Amniotic epithelial cell (primary cell): ENCODE measurements around the gene CDC26.

Source experiments
- DNase-seq: peaks from one replicate; pipeline ENCODE4 v3.0.0-alpha.2; 2010; ENCODE audit warnings: low read depth

Gene CDC26

DNA sequence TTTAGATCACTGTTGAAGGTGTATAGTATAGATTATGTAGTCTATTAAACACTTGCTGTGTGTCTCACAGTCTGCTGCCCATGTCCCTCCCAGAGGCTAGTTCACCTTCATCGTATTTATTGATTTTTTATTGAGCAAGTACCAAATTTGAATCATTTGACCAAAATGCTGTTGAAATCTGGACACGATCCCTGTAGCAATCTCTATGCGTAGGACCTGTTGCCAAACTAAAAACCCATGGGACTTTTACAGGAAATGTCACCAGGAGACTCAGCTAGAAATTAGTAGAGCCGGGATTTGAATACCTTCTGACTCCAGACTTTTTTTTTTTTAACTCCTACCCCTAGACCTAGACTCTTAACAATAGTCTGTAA, 36.5 kb downstream of the CDC26 start:
- DNase-seq = no peak

- no peak for DNase-seq
Observed at GRCh38 chr9:113238202-113238858, 37.0 kb downstream of the CDC26 start.

- no peak for DNase-seq
Observed at GRCh38 chr9:113237026-113237425, 38.3 kb downstream of the CDC26 start.

DNA sequence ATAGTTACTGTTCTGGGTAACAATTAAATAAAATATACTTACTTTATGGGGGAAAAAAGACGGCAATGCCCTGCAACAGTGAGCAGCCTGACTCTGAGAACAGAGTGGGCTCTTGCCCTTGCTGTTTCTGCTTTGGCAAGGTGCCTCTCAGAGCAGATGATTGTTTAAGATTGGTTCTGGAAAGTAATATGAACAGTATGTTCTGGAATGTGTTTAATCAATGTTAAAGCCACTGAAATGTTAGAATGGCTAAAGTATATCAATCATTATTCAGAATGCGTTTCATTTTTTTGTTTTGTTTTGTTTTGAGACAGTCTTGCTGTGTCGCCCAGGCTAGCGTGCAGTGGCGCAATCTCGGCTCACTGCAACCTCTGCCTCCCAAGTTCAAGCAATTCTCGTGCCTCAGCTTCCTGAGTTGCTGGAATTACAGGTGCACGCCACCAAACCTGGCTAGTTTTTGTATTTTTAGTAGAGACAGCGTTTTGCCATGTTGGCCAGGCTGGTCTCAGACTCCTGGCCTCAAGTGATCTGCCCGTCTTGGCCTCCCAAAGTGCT, 39.6 kb downstream of the CDC26 start:
- peak; percentile 30 for DNase-seq

DNA sequence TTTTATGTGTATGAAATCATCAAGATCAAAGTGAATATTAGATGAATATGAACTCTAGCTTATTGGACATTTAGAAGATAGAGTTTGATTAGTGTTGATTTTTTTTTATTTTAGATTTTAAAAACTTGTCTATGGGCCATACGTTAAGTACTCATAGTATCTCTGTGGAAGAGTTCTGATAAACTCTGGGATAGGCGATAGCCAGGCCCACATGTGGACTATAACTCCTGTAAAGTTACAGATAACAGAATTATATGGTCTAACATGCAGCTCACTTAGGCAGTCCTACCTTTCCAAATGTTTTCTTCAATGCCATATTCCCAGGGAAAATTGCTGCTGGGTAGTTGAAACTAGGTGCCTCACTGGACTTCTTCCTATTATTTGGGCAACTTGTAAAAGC, 43.7 kb downstream of the CDC26 start:
- DNase-seq = no peak

DNA sequence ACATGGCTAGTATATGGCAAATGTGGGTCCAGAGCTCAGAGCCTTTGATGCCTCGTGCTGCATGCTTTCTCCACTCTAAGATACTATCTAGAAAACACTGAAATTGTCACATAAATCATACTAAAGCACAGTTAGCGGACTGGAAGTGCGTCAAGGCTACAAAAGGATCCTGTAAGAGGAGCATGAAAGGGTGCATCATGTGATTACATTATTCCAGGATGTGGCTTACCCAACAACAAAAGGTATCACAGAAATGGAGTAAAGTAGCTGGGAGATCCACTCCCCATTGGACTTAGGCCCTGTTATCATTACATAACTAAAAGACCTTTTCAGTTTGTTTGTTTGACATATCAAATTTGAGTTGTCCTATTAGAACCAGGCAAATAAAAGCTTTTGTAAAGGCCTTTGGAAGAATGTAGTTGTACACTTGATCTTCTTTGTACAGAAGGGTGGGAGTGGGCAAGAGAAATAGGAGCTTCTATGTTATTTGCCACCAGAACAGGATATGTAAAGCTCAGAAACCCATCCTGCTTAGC, 47.2 kb downstream of the CDC26 start:
- peak; percentile 82 for DNase-seq

DNA sequence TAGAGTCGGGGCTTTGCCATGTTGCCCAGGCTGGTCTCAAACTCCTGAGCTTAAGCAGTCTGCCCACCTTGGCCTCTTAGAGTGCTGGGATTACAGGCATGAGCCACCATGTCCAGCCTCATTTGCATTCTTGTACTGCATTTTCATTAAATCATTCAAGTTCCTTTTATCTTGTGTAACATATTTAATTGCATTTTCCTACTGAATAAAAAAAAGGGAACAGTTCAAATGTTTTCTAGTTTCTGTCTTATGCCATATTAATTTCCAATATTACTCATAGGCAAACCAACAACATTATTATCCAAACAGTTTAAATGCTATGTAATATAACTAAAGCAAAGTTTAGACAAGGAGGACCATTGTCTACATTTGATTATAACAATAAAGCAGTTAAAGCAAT, 47.9 kb downstream of the CDC26 start:
- no peak for DNase-seq

GRCh38 chr9:113223963-113224362, 51.4 kb downstream of the CDC26 start:
- DNase-seq = peak; percentile 92

GRCh38 chr9:113222482-113222841, 52.9 kb downstream of the CDC26 start:
- peak; percentile 33 for DNase-seq

DNA sequence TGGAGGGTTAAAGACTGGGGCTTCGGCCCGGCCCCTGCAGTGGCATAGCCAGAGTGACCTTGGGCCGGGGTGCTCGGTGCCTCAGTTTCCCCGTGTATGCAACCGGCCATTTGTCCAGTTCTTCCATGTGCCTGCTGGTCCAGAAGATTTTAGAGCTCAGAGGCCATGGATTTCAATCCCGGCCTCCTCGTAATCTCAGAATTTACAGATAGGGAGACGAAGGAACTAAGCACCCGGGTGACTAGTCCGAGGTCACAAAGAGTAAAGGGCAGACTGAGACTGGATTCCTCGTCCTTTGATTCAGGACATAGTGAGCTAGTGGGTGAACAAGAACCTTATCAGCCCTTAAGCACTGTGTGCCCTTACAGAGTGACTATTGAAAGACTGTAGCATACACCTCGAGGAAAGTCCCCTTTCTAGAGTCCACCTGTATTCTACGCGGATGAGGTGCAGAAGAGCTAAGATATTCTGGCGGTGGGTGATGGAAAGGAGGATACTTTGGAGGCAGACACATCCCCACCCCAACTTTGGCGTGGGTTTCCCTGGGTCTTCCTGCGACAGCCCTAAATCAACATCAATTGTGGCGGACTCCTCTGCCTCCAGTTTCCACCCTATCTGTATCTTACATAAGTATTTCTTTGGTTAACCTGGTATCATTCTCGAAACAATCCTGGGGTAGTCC, 53.4 kb downstream of the CDC26 start:
- no peak for DNase-seq

- peak; percentile 98 for DNase-seq
Observed at GRCh38 chr9:113221003-113221799, 54.2 kb downstream of the CDC26 start, which contains the start of the genes FKBP15 and SLC31A1. FKBP15 (minus strand) TSS chr9:113221277; CDS start chr9:113221243, 34 bp downstream. SLC31A1 (plus strand) TSS chr9:113221544; CDS start chr9:113256149, 34,605 bp downstream.

DNA sequence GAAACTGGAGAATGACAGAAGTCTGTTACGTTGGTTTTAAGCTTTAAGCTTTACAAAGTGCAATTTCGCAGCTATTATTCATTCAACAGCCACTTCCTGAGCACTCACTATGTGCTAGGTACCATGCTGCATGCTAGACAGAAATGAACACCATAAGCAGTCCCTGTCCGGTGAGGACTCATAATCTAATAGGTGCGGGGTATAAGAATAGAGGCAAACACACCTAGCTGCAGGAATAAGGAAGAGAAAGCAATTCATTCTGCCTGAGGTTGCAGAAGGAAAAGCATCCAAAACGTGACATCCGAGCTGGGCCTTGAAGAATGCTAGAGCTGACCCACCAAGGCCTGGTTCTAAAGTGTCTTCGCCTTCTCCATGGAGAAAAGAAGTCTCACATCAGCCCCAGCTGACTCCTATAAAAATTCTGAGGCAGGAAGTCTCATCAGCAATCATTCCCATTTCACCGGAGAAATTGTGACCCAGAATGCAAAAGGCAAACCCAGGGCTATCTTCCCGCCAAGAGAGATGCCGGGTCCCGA, 54.8 kb downstream of the CDC26 start:
- DNase-seq = no peak

GRCh38 chr9:113219969-113220368, 55.4 kb downstream of the CDC26 start:
- DNase-seq = peak; percentile 72

- no peak for DNase-seq
Observed at GRCh38 chr9:113219186-113219936, 56.0 kb downstream of the CDC26 start.
